Breast epithelium (tissue), 4 donors: ENCODE measurements around the gene VSIG4. TPM values are rescaled to one million over a fixed set of nuclear protein-coding genes. Genes with fewer than 3 reads are reported as not detected.

Experiments
- DNase-seq, 2 donors: peaks; one replicate each; pipeline ENCODE4 v3.0.0-alpha.2; 2019; ENCODE audit warnings: low spot score in 2 of 2
- H3K27ac ChIP-seq, 2 donors: fragments of 200-600 bp; sonication (generic) in 1 of 2; one replicate each; pipeline ENCODE4 v1.5.1; 2016 to 2019; ENCODE audit warnings: mild to moderate bottlenecking in 1 of 2
- H3K27me3 ChIP-seq, 2 donors: fragments of 200-600 bp; sonication (generic) in 1 of 2; one replicate each; pipeline versions ENCODE4 v1.5.1 to v1.6.0; 2017 to 2019; ENCODE audit warnings: control low read depth in 1 of 2, mild to moderate bottlenecking in 1 of 2
- H3K36me3 ChIP-seq: fragments of 200-600 bp; one replicate; pipeline ENCODE4 v1.5.1; 2019
- H3K4me1 ChIP-seq, 2 donors: fragments of 200-600 bp; sonication (generic); one replicate each; pipeline ENCODE4 v1.5.1; 2016 to 2019; ENCODE audit warnings: control low read depth in 1 of 2
- H3K4me3 ChIP-seq, 3 donors: fragments of 200-600 bp; sonication (generic); 1 replicate in 2 of 3; 2 replicates in 1 of 3; pipeline ENCODE4 v1.5.1; 2016 to 2019; ENCODE audit warnings: mild to moderate bottlenecking in 3 of 3, moderate library complexity in 2 of 3
- H3K9me3 ChIP-seq, 2 donors: fragments of 200-600 bp; sonication (generic) in 1 of 2; one replicate each; pipeline ENCODE4 v1.5.1; 2016 to 2019; ENCODE audit warnings: control low read depth in 1 of 2
- POLR2A ChIP-seq: fragments of 450-650 bp; IDR thresholded peaks from one replicate; pipeline ENCODE4 v1.6.1; 2016; ENCODE audit warnings: antibody characterized with exemption, mild to moderate bottlenecking, moderate library complexity
- POLR2AphosphoS5 ChIP-seq, 3 donors: sonication (generic); formaldehyde crosslinking; IDR thresholded peaks; one replicate each; pipeline ENCODE4 v1.6.1; 2017; ENCODE audit warnings: antibody characterized with exemption in 3 of 3
- intact Hi-C: fragments of 100-400 bp; cut with DNase I; formaldehyde crosslinking; loops from one replicate; pipeline ENCODE4 v1.15.1; 2023; ENCODE audit warnings: low total_unique reads
- total RNA-seq, 3 donors: library from RNA; depleted of rRNA; stranded (reverse); fragments of >200 nt; gene quantifications; one replicate each; pipeline ENCODE4 v1.1.0, GENCODE V29; 2016
- TF ChIP-seq, protein P1 (sequence below), 3 donors: fragments of 450-650 bp; IDR thresholded peaks; one replicate each; pipeline ENCODE4 v1.5.1; 2016 to 2017; ENCODE audit warnings: antibody characterized with exemption in 3 of 3, mild to moderate bottlenecking in 3 of 3, moderate library complexity in 3 of 3

Gene VSIG4
- total RNA-seq, 3 donors from 2014 or later: 63.3 to 512 (median 90.0) TPM

GRCh38 chrX:66004928-66005829, 34.7 kb downstream of the VSIG4 start:
- H3K9me3 ChIP-seq: no peaks in the 10 kb centered on the region
- no peaks in the 10 kb centered on the region for H3K4me1 ChIP-seq
- TF ChIP-seq POLR2A (no peak), POLR2AphosphoS5 (IDR thresholded peaks at IDR 0.05) (no peak)
- TF ChIP-seq, protein P1, sequence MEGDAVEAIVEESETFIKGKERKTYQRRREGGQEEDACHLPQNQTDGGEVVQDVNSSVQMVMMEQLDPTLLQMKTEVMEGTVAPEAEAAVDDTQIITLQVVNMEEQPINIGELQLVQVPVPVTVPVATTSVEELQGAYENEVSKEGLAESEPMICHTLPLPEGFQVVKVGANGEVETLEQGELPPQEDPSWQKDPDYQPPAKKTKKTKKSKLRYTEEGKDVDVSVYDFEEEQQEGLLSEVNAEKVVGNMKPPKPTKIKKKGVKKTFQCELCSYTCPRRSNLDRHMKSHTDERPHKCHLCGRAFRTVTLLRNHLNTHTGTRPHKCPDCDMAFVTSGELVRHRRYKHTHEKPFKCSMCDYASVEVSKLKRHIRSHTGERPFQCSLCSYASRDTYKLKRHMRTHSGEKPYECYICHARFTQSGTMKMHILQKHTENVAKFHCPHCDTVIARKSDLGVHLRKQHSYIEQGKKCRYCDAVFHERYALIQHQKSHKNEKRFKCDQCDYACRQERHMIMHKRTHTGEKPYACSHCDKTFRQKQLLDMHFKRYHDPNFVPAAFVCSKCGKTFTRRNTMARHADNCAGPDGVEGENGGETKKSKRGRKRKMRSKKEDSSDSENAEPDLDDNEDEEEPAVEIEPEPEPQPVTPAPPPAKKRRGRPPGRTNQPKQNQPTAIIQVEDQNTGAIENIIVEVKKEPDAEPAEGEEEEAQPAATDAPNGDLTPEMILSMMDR (IDR thresholded peaks at IDR 0.05): no peak
- intact Hi-C loops: no loop called here
- DNase-seq: no peak
- no peaks in the 10 kb centered on the region for H3K36me3 ChIP-seq
- no peak overlapping the region for H3K27ac ChIP-seq
- H3K4me3 ChIP-seq: no peak overlapping the region
- H3K27me3 ChIP-seq: peaks cover 0 to 17% of the 10 kb centered on the region in 2 donors

- no peak for TF ChIP-seq POLR2A
- no peak for TF ChIP-seq POLR2AphosphoS5 (IDR thresholded peaks at IDR 0.05)
- TF ChIP-seq, protein P1 (IDR thresholded peaks at IDR 0.05): no peak
Measured at GRCh38 chrX:66002824-66003680, 36.8 kb downstream of the VSIG4 start.

DNA sequence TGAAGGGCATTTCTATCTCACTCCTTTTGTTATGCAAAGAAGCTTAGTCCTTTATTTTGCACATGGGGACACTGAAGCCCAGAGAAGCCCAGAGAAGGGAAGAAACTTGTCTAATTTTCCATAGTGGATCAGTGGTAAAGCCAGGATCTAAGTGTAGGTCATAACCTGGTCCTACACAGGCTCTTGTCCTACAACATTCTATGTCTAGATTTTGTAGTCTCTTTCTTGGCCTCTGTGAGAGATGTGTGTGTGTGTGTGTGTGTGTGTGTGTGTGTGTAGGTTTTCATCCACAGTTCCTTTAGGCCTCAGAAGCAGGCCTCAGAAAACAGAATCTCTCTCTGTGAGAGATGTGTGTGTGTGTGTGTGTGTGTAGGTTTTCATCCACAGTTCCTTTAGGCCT, 38.3 kb downstream of the VSIG4 start:
- Histone ChIP-seq H3K4me1 (no peaks in the 10 kb centered on the region), H3K36me3 (no peaks in the 10 kb centered on the region), H3K9me3 (no peaks in the 10 kb centered on the region), H3K27ac (no peak overlapping the region), H3K4me3 (no peak overlapping the region), H3K27me3 (peaks cover 0 to 39% of the 10 kb centered on the region in 2 donors)
- intact Hi-C loops: no loop called here
- DNase-seq: no peak
- TF ChIP-seq, protein P1 (IDR thresholded peaks at IDR 0.05): no peak
- TF ChIP-seq POLR2A (no peak), POLR2AphosphoS5 (IDR thresholded peaks at IDR 0.05) (no peak)

More at GRCh38 chrX:66002824-66003680, 36.8 kb downstream of the VSIG4 start:
- DNase-seq: no peak
- Histone ChIP-seq H3K4me3 (no peak overlapping the region), H3K9me3 (no peaks in the 10 kb centered on the region), H3K4me1 (no peaks in the 10 kb centered on the region), H3K27ac (no peak overlapping the region), H3K27me3 (peaks cover 0 to 37% of the 10 kb centered on the region in 2 donors), H3K36me3 (no peaks in the 10 kb centered on the region)
- intact Hi-C loops: no loop called here

DNA sequence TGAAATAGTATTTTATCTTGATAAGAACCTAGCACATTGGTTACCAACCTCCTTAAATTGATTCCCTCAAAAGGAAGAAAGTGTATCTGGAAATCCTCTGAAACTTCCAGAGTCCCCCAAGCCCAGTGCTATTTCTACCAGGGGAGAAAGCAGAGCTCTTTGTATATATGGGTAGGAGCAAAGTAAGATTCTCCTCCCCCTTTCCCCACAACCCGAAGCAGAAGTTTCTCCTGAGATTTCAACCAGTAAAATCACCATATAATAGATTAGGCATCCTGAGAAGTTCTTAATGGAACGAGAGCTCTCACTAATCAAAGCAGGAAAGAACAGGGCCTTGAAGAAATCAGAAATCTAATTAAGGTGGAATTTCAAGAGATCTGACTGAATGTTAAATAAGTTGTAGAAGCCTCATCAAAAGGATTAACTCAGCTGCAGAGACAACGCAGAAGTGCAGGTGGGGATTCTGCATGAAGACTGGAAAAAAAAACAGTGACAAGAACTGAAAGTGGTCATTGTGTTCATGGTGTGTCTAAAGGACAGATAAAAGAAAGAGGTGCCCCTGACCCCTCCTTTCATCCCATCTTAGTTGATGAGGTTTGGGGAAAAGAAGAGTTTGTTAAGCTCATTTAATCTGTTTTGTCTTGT, 39.1 kb downstream of the VSIG4 start:
- H3K4me1 ChIP-seq: no peaks in the 10 kb centered on the region
- TF ChIP-seq POLR2A (no peak), POLR2AphosphoS5 (IDR thresholded peaks at IDR 0.05) (no peak)
- TF ChIP-seq, protein P1 (IDR thresholded peaks at IDR 0.05): no peak
- DNase-seq: no peak
- H3K36me3 ChIP-seq: no peaks in the 10 kb centered on the region
- no peak overlapping the region for H3K4me3 ChIP-seq
- no peaks in the 10 kb centered on the region for H3K9me3 ChIP-seq
- intact Hi-C loops: no loop called here
- peaks cover 0 to 39% of the 10 kb centered on the region in 2 donors for H3K27me3 ChIP-seq
- no peak overlapping the region for H3K27ac ChIP-seq
